ENCODE data around the gene PHYHD1.

DNA sequence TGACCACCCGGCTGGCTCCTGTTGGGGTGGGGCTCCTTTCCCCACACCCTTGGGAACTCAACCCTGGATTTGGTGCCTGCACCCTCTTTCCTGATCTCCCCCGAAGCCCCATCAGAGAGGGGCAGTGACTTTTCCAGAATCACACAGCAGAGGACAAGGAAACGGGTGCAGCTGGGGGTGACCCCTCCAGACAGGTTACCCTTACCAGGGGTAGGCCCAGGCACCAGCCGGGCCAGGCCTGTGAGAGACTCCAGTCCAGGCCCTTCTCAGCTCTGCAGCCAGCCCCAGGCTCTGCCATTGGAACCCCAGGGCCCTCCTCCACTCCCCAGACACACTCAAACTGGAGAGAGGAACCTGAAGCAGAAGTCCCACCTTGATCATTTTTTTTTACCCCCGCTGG is 19.0 kb upstream of the PHYHD1 start:
- TF ChIP-seq EZH2 (IDR thresholded peaks at IDR 0.05) (no peak), POLR2AphosphoS5 (IDR thresholded peaks at IDR 0.05; ENCODE audit: borderline replicate concordance, low read depth, low read length) (no peak), FOXP2 (optimal IDR thresholded peaks at IDR 0.05; ENCODE audit: control extremely low read depth, extremely low read length, insufficient read depth) (no peak)

All from SK-N-MC (cell line).